GM21786 (cell line): ENCODE measurements around the gene GLTP.
"Not testable (repeated sequence)": the region's sequence is repeated elsewhere in the genome, so short reads cannot be mapped to it uniquely, and the experiment has no call there.

Experiments
- ATAC-seq: cut with Tn5 transposase; IDR thresholded peaks from one replicate; pipeline ENCODE4 v1.9.1; 2021; ENCODE audit not compliant: unreplicated experiment

GLTP gene

DNA sequence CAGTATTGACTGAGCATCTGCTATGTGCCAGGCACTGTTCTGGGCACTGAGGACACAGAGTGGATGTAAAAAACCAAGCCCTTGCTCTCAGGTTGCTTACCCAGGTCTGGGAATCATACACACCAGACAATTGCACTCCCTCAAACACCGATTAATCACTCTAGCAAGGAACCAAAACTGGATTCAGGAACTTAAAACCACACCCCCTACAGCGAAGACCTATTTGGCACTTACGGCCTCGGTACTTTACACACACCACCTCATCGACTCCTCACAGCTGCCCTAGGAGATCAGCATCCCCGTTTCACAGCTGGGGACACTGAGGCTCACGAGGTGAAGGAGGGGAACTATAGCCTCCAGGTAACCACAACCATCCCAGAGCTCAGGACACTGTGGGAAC, 1.6 kb downstream of the GLTP start:
- no peak for ATAC-seq

DNA sequence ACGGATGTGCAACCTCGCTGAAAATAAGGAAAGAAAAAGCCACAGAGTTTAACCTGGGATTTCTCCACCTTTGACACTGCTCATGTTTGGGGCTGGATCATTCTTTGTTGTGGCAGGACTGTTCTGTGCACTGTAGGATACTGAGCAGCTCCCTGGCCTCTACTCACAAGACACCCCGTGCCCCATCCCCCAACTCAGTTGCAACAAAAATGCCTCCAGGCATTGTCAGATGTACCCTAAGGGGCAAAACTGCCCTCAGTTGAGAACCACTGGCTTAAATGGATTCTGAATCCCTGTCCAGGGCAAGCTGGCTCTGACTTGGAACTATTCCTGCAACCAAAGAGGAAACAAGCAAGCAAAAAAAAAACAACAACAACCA, 2.1 kb downstream of the GLTP start:
- no peak for ATAC-seq

DNA sequence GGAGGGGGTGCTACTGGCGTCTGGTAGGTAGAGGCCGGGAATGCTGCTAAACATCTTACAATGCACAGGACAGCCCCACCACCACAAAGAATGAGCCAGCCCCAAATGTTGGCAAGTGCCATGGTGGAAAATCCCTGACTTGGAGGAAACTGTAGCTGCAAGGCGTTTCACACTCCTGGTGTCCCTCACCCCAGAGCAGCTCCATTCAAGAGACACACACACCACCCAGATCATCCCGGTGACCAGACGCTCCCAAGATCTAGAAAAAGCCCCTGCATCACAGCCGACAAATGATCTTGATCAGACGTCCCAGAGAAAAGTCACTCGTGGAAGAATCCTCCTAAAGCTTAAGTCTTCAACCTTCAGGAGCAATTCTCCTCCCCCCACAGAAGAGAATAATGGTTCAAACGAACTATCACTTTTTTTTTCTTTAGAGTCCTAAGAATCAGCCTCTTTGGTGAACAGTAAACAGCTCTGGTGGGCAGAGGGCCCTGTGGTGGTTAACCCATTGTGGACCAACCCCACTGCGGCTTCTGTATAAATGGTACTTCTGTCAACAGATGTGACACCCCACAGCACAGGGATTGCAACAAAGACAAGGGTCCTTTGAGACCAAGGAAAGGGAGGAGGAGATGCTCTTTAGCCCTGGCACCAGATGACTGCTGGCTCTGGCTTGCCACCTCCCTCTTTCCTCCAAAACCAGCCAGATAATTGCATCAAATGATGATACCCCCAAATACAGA, 2.7 kb downstream of the GLTP start:
- no peak for ATAC-seq

DNA sequence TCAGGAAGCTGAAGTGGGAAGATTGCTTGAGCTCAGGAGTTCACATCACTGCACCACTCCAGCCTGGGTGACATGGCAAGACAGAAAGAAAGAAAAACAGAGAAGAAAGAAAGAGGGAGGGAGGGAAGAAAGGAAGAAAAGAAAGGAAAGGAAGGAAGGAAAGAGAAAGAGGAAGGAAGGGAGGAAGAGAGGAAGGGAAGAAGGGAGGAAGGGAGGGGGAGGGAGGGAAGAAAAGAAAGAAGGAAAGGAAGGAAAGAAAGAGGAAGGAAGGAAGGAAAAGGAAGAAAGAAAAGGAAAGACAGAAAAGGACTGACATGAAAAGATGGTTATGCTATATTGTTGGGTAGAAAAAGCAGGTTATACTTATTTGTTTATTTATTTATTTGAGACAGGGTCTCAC, 3.9 kb downstream of the GLTP start:
- ATAC-seq: no peak

DNA sequence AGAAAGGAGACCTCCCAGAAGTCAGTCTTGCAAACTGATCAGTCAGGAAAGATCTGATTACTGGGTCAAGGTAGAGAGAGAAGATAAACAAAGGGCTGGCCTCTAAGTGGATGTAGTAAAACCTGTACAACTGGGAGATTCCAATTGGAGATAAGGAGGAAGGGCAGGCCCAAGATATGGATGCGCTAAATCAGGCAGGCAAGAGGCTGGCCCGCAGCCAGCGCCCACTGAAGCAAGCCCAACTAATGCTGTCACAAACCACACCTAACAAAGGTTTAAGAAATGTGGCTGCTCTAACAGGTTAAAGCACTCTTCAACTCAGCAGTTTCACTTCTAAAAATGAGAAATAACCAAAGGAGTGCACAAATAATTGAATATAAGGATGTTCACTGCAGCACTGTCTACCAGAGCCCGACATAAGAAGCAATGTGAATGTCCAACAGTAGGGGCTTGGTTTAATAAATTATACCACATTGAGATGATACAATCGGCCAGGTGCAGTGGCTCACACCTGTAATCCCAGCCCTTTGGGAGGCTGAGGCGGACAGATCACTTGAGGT, 4.7 kb downstream of the GLTP start:
- ATAC-seq: no peak

DNA sequence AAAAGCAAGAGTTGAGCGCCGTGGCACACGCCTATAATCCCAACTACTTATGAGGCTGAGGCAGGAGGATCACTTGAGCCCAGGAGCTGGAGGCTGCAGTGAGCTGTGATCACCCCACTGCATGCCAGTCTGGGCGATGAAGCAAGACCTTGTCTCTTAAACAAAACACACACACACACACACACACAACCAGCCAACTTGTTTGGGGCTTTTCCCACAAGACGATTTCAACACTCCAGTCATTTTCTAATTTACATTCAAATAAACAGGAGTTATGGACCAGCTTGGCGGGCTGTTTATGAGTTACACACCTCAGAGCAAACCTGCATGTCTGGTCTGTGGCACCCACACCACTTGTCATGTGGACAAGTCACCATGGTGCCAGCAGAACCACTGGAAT, 6.7 kb downstream of the GLTP start:
- ATAC-seq: no peak

DNA sequence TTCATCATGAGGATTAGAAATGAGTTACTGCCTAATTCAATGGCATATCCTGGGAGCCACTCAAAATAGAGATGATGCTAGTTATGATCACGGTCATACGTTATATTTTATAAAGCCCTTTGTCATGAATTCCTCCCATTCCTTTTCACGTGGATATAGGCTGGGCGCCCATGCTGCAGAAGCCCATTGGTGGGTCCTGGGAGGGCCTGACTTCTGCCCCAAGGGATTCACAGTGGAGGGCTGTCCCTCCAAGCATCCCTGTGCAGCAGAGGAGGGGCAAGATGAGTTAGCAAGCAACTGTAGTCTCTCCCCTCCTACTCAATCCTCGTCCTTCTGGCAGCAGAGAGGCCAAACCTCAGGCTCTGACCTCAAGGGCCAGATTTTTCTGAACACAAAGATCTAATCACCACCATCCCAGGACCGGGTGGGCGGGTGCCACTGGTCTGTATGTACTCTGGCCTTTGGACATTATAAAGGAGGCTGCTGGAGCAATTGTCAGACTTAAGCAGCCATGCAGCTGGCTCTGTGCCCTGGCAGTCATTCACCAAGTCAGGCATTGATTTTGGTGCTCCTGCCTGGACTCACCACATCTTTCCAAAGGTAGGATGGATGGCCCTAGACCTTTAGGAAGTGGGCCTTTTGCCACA, 8.6 kb downstream of the GLTP start:
- no peak for ATAC-seq

DNA sequence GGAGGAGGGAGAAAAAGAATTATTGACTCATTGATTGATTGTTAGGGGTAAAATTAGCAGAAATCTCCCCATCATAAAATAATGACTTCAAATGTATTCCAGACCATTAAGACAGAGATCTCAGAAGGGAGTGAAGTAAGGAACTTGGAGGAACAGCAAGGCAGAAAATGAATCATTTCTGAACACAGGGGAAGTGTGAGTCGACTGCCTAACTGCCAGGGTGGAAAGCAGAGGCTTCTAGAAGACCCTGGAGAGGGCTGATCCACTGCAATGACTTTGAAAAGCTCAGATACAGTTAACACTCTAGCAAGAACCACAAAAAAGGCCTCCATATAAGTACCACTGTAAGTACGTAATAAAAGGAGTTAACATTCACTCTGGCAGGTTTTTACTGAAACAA, 9.7 kb downstream of the GLTP start:
- ATAC-seq: no peak

DNA sequence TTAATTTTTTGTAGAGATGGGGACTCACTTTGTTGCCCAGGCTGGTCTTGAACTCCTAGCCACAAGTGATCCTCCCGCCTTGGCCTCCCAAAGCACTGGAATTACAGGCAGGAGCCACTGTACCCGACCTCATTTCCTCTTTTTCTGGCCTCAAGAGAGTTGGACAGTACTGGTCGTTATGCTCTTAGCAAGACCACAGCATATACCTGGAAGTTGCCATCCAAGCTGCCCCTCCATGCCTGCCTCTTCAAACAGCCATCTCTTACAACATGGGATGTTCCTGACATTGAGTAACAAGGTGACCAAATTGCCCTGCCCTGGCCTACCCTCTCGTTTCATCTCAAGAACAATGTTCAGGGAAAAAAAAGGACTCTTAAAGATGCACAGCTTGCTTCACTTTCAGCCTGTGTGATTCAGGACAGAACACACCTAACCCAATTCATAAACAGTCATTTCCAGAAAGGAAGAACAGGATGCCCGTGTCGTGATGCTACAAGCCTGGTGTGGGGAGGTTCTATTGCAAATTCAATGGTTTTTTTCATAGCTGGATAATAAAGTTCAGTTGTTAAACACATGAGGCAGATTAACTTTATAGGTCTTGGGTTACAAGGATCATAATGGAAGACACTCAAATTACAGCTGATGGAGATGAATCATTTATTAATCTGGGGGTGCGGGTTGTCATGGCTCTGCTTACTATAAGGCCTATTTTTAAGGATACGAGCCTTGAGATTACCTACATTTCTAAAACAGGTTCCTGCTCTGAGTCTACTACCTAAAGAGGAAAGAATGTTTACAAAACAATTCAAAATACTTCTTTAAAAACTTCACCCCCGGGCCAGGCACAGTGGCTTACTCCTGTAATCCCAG, 11.9 kb downstream of the GLTP start:
- ATAC-seq: no peak

DNA sequence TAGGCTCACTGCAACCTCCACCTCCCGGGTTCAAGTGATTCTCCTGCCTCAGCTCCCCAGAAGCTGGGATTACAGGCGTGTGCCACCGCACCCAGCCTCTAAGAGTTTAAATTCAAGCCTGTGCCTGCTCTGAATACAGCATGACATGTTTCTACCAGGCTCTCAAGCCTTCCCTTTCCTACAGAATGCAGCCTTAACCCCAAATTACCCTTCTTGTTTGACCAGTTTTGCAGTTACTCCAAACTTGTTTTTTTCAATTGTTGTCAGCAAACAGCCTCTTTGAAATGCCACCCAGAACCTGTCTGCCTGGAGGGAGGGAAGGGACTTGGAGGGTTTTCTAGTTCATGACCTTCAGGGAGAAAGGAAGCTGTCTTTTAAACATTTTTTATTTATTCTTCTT, 15.4 kb downstream of the GLTP start:
- ATAC-seq: no peak

DNA sequence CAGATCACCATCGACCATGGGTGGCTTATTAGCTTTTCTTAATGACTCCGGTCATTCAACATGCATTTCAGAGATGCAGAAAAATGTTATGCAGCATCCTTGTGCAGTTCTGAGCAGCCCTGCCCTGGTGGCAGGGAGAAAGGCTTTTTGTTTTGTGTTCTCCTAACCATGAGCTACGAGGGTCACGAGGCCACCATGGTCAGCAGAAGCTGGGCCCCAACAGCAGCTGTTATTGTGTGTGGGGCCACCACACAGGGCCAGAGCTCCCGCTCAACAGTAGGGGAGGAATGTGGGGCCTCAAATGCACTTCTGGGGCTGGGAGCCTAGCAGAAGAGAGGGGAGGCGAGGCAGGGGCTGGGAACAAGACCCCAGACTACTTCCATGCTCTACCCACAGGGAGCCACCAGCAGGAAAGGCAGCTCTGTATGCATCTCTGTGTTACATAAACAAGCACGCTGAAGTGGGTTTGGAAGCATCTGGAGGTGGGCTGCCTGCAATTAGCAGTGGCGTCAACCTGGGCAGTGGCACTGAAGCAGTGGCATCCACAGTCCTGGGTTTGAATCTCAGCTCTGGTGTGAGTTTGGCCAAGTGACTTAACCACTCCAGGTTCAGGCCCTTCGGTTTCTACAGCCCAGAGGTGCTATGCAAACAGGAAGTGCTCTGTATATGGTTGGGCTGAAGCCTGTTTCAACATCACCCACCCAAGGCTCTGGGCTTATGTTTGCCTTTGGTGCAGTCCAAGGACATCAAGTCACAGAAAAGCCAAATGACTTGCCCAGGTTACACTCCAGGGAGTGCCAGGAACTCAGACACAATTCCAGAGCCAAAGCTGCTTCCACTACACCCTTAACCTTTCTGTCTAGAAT, 16.3 kb downstream of the GLTP start:
- ATAC-seq: no peak

DNA sequence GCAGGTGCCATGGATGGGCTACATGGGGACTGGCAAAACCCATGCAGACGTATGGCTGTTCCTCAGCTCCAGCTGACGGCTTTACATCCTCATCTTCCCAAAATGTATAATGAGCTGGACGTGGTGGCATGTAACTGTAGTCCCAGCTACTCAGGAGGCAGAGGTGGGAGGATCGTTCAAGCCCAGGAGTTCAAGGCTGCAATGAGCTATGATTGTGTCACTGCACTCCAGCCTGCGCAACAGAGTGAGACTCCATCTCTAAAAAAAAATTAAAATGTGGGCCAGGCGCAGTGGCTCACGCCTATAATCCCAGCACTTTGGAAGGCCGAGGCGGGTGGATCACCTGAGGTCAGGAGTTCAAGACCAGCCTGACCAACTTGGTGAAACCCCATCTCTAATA, 17.9 kb downstream of the GLTP start:
- not testable (repeated sequence) for ATAC-seq

DNA sequence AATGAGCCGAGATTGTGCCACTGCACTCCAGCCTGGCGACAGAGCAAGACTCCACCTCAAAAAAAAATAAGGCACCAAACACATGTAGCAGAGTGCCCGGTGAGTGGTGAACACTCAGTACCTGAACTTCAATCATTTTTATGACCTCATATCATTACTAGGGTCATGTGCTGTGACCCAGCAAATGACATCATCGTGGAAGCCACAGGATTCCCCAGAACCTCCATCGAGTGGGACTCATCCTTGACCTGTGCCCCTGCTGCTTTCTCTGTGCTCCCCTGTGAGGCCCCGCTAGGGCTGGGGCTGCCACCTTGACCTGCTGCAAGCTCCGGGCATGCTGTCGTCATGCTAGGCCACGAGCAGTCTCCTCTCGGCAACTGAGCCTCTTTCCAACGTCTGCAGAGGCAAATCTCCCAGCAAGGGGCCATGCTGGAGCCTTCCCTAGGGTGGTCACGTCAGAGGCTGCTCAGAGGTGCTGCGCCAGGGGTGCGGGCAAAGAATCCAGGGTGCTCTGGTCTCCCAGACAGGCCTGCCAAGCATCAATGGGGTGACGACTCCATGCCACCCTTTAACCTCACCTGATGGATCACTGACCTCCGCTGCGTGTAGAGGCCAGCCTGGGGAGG, 18.5 kb downstream of the GLTP start:
- ATAC-seq: no peak

DNA sequence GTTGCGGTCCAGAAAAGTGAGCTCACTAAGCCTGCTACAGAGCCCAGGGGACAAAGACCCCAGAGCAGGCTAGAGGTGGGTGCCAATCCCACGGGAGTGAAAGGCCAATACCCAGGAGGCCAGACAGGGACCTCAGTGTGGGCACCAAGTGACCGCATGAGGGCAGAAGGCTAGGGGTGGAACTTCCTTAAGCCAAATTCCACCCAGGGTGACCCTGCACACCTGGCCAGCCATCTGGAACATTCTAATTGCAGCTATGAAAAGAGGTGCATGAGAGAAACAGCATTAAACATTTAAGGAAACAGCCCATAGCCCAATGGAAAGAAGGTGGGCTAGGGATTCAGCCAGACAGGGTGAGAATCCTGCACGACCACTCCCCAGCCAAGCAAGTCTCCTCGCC, 19.4 kb downstream of the GLTP start:
- no peak for ATAC-seq

DNA sequence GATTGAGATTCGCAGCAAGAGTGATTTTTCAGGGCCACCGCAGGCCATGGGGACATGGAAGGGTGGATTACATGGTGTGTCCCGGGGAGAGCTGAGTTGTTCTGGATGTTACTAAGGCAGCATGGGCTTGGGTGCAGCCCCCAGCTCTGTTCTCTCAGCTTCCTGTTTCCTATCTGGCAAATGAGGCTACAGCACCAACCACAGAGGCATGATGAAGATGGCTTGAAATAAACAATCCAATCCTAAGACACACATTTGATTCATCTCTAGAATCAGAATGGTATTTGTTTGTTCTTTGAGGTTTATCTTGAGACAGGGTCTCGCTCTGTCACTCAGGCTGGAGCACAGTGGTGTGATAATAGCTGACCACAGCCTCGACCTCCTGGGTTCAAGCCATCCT, 21.6 kb downstream of the GLTP start:
- no peak for ATAC-seq

DNA sequence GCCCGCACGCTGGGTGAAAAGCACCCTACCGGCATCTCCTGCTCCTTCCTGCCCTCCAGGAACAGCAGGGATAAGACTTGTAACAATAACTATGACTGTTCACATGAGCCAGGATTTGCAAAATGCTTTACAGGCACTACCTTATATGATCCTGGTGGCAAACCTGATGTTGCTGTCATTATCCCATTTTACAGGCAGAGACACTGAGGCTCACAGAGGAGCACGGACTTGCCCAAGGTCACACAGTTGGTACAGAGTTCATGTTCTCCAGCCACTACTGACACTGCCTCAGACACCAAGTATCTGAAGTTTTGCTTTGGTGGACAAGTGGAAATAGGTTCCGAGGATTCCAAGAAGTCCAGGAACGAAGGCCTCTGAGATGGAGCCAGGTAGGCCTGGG, 22.6 kb downstream of the GLTP start:
- ATAC-seq: no peak

DNA sequence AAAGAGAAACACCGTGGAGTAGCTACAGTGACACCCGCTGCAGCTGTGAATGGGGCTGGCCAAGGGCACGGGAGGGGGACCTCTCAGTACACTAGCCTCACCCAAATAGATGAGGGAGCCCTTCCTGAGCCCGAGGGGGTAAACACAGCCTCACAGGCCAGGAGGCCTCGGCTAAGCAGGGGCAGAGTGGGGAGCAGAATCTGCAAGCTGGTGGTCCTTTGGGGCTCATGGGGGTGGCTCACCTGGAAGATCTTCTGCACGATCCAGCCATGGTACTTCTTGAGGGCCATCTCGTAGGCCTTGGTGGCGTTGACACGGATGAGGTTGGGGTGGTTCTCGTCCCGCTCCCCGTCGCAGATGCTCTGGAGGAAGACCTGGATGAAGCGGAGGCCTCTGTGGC, 25.0 kb downstream of the GLTP start:
- no peak for ATAC-seq

DNA sequence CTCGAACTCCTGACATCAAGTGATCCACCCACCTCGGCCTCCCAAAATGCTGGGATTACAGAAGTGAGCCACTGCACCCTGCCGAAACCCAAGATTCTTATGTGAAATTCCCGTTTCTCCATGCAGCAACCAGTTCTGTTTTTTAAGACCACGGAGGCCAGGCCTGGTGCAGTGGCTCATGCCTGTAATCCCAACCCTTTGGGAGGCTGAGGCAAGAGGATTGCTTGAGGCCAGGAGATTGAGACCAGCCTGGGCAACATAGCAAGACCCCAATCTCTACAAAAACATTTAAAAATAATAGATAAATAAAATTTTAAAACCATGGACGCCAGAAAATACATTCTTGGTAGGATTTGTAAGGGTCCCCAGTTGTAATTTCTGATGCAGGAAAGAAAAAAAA, 29.8 kb downstream of the GLTP start:
- not testable (repeated sequence) for ATAC-seq

DNA sequence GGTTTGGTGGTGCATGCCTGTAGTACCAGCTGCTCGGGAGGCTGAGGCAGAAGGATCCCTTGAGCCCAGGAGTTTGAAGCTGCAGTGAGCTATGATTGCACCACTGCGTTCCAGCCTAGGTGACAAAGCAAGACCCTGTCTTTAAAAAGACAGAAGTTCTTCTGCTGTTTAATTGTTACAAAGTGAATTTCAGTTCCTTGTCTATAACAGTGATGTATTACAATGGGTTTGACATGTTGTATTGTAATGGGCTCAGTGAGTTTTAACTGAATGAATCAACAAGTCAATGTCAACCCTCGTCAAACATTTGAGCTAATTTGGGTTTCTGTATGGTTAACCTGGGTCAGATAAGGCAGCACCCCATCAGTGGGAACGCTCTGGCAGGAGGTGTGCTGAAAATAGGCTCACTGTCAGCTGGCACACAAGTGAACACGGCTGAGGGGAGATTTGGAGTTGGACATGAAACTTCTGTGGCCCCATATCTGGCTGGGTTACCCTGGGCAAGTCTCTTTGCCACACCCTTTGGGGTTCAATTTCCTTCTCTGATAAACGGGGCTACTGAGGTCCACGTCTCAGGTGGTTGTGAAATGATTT, 33.1 kb downstream of the GLTP start:
- ATAC-seq: no peak

DNA sequence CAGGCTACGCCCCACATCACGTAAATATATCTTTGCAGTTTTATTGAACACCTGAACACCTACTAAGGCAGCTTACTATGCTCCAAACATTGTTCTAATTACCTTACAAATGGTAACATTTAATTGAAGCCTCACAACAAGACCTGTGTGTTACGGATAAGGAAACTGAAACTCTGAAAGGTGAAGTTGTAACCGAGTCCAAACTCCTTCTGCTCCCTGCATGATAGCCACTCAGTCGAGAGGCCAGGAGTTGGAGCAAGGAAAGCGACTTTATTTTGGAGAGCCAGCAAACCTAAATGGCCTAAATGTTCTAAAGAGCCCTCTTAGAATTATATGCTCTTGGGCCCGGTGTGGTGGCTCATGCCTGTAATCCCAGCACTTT, 34.5 kb downstream of the GLTP start:
- no peak for ATAC-seq
